Vagina (tissue), 2 donors: Measurements from ENCODE around the gene BCR. TPM values are rescaled to one million over a fixed set of nuclear protein-coding genes. Genes with fewer than 3 reads are reported as not detected.

Experiments
- DNase-seq, 2 donors: peaks; one replicate each; pipeline ENCODE4 v3.0.0-alpha.2; 2017; ENCODE audit errors: extremely low spot score in 2 of 2
- H3K27ac ChIP-seq: fragments of 200-600 bp; sonication (generic); one replicate; pipeline ENCODE4 v1.5.1; 2019
- H3K27me3 ChIP-seq: fragments of 200-600 bp; sonication (generic); one replicate; pipeline ENCODE4 v1.5.1; 2019
- H3K36me3 ChIP-seq, 2 donors: fragments of 200-600 bp; sonication (generic); one replicate each; pipeline ENCODE4 v1.5.1; 2017 to 2019
- H3K4me1 ChIP-seq: fragments of 200-600 bp; sonication (generic); one replicate; pipeline ENCODE4 v1.5.1; 2019
- H3K4me3 ChIP-seq, 2 donors: fragments of 200-600 bp; sonication (generic); 1 replicate in 1 of 2; 2 replicates in 1 of 2; pipeline ENCODE4 v1.5.1; 2016 to 2019
- H3K9me3 ChIP-seq: fragments of 200-600 bp; sonication (generic); one replicate; pipeline ENCODE4 v1.5.1; 2019
- POLR2A ChIP-seq, 2 donors: fragments of 450-650 bp; IDR thresholded peaks; one replicate each; pipeline ENCODE4 v1.6.1; 2017; ENCODE audit warnings: antibody characterized with exemption in 2 of 2, mild to moderate bottlenecking in 2 of 2, moderate library complexity in 2 of 2
- POLR2AphosphoS5 ChIP-seq, 2 donors: sonication (generic); formaldehyde crosslinking; IDR thresholded peaks; one replicate each; pipeline ENCODE4 v1.9.0; 2017; ENCODE audit warnings: antibody characterized with exemption in 2 of 2, mild to moderate bottlenecking in 2 of 2, low read depth in 1 of 2; ENCODE audit not compliant: insufficient read depth in 1 of 2
- intact Hi-C: fragments of 100-400 bp; cut with DNase I; formaldehyde crosslinking; loops from one replicate; pipeline ENCODE4 v1.15.1; 2023
- total RNA-seq: library from RNA; depleted of rRNA; stranded (reverse); fragments of >200 nt; gene quantifications from one replicate; pipeline ENCODE4 v1.2.3, GENCODE V29; 2016
- TF ChIP-seq, protein P1 (sequence below), 3 experiments: fragments of 450-650 bp in 2 of 3; fragments of 200-600 bp in 1 of 3; sonication (generic) in 1 of 3; IDR thresholded peaks; one replicate each; pipeline ENCODE4 v1.5.1; 2017 to 2019; ENCODE audit warnings: antibody characterized with exemption in 3 of 3, mild to moderate bottlenecking in 2 of 3, moderate library complexity in 2 of 3

The BCR gene
- total RNA-seq, 1 donor from 2014 or later = 52.5 TPM

DNA sequence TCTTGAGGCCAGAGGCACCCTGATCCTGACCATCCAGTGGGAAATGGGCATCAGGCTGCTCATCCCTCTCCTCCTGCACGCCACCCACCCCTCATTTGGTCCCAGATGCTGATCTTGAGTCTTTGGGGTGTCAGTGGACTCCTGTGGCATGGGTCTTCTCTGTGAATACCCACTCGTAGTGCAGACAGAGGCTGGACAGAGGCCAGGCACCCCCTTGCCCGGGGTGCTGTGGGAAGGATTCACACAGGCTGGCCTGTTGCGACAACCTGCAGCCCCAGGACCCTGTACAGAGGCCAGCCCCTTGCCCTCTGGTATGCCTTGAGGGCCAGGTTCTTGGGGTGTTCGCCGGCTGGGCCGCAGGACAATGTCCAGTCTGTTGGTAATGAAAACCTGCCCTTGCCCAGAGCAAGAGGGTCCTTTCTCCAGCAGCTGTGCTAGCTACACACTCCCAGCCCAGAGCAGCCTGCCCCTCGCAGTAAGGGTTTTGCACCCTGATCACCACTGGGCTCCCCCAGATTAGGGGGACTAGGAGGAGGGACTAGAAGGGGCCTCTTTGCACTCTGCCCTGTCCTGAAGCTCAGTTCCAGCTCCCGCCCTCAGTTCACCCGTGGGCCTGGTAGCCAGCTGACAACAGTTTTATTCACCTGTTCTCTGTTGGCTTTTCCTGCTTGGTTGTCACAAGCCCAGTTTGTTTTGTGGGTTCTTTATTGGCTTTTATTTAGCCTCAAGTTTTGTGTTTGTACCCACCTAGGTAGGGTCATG, 76.0 kb downstream of the BCR start:
- no peak for TF ChIP-seq POLR2AphosphoS5 (IDR thresholded peaks at IDR 0.05; ENCODE audit: insufficient read depth in 1 of 2, low read depth in 1 of 2)
- TF ChIP-seq, protein P1, sequence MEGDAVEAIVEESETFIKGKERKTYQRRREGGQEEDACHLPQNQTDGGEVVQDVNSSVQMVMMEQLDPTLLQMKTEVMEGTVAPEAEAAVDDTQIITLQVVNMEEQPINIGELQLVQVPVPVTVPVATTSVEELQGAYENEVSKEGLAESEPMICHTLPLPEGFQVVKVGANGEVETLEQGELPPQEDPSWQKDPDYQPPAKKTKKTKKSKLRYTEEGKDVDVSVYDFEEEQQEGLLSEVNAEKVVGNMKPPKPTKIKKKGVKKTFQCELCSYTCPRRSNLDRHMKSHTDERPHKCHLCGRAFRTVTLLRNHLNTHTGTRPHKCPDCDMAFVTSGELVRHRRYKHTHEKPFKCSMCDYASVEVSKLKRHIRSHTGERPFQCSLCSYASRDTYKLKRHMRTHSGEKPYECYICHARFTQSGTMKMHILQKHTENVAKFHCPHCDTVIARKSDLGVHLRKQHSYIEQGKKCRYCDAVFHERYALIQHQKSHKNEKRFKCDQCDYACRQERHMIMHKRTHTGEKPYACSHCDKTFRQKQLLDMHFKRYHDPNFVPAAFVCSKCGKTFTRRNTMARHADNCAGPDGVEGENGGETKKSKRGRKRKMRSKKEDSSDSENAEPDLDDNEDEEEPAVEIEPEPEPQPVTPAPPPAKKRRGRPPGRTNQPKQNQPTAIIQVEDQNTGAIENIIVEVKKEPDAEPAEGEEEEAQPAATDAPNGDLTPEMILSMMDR (IDR thresholded peaks at IDR 0.05) = no peak
- TF ChIP-seq POLR2A (IDR thresholded peaks at IDR 0.05) = no peak
- Histone ChIP-seq H3K4me3 (no peak overlapping the region), H3K36me3 (peaks cover 0 to 14% of the 10 kb centered on the region in 2 donors), H3K9me3 (no peaks in the 10 kb centered on the region), H3K4me1 (peaks cover 39% of the 10 kb centered on the region), H3K27me3 (no peaks in the 10 kb centered on the region), H3K27ac (peak overlapping the region; percentile 85)
- intact Hi-C loops = no loop called here
- no peak for DNase-seq

DNA sequence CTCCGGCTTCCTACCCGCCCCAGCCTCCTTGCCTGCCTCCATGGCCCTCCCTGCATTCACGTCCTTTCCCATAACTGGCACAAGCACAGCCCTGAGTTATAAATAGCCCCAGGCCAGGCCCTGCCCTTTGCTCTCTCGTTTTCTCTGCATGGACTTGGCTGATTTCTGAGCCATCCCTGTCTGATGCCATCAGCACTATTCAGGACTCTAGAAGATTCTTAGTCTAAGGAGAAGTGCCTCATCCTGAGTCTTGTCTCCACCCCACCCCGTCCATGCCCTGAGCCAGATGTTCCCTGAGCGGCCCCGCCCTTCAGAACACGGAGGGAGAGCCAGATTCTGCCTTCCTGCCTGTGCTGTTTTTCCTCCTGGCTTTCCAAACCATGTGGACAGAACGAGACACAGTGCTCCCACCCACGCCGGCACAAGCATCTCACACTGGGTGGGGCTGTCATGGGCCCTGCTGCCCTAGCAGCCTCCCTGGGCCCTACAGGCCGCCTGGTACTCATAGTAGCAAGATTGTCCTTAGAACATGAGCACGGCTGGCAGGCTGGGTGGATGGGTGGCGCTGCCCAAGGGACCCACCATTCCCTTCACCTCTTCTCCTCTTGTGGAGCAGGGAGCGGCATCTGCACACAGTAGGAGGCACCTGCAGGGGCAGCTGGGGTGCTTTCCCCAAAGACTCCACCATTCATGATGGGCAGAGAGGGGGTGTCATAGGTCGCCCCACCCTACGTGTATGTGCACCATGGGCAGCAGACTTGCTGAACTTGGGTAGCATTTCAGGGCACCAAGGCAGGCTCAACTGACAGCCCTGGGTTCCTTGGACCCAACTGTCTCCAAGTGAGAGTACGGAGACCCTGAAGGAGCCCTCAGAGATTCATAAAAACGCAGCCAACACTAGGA, 76.9 kb downstream of the BCR start:
- Histone ChIP-seq H3K4me1 (peaks cover 39% of the 10 kb centered on the region), H3K27ac (peak overlapping the region; percentile 85), H3K36me3 (peaks cover 0 to 21% of the 10 kb centered on the region in 2 donors), H3K9me3 (no peaks in the 10 kb centered on the region), H3K27me3 (no peaks in the 10 kb centered on the region), H3K4me3 (no peak overlapping the region)
- intact Hi-C loops = no loop called here
- peak; percentile 60 to 88 for TF ChIP-seq POLR2AphosphoS5 (IDR thresholded peaks at IDR 0.05; ENCODE audit: insufficient read depth in 1 of 2, low read depth in 1 of 2)
- TF ChIP-seq, protein P1 (IDR thresholded peaks at IDR 0.05) = no peak
- no peak for DNase-seq

DNA sequence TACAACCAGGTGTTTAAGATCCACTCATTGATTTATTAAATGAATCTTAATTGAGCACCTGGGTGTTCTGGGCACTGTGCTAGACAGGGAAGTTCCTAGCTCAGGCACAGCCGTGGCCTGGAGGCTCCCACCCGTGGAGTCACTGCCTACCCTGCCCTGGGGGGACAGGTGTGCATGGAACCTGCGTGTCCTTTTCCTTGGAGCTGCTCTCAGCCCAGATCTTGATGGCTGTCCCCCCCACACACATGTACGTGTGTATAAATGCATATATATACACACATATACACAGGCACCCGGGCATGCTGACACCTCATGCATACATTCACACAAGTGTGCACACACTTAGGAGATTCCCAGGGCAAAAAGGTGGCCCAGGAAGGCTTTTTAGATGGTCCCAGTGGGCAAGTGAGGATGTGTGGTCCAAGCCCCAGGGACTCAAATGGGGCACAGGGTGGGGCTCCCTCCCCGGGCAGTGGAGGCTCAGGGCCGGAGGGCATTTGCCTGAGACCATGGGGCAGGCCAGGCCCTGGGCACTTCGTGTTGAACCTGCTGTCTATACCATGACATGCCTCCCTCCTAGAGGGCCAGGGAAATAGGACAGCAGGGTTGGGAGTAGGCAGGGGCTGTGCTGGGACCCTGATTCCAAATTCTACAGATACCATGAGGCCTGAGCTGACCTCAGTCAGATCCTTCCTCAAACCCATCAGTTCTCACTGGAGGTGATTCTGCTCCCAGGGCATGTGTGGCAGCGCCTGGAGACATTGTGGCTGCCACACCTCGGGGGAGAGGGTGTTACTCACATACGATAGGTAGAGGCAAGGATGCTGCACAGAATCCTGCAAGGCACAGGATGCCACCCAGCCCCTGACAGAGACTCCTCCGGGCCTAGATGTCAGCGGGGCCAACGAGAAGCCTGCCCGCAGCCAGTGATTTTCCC, 77.8 kb downstream of the BCR start:
- TF ChIP-seq POLR2A (IDR thresholded peaks at IDR 0.05) = no peak
- TF ChIP-seq POLR2AphosphoS5 (IDR thresholded peaks at IDR 0.05; ENCODE audit: insufficient read depth in 1 of 2, low read depth in 1 of 2) = no peak
- TF ChIP-seq, protein P1 (IDR thresholded peaks at IDR 0.05) = no peak
- Histone ChIP-seq H3K27ac (peak overlapping the region; percentile 85), H3K9me3 (no peaks in the 10 kb centered on the region), H3K36me3 (peaks cover 0 to 21% of the 10 kb centered on the region in 2 donors), H3K4me1 (peaks cover 39% of the 10 kb centered on the region), H3K27me3 (no peaks in the 10 kb centered on the region), H3K4me3 (no peak overlapping the region)
- DNase-seq = no peak
- intact Hi-C loops = no loop called here

DNA sequence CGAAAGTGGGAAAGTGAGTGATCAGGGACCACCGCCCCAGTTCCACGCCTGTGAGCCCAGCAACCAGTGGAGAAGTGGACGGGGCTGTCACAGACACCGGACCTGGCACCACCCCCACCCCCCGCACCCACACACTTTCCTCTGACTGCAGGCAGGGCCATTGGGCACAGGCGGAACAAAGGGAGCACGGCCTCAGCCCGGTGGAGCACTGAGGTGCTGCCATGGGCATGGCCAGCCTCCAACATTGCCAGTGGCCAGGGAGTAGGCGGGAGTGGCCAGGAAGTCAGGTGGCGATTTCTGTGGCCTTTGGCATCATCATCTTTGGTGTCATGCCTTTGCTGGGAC, 78.5 kb downstream of the BCR start:
- H3K27me3 ChIP-seq = no peaks in the 10 kb centered on the region
- H3K9me3 ChIP-seq = no peaks in the 10 kb centered on the region
- peak overlapping the region; percentile 85 for H3K27ac ChIP-seq
- H3K4me3 ChIP-seq = no peak overlapping the region
- intact Hi-C loops = no loop called here
- DNase-seq = no peak
- H3K4me1 ChIP-seq = peaks cover 39% of the 10 kb centered on the region
- peaks cover 0 to 26% of the 10 kb centered on the region in 2 donors for H3K36me3 ChIP-seq
- TF ChIP-seq POLR2AphosphoS5 (IDR thresholded peaks at IDR 0.05; ENCODE audit: insufficient read depth in 1 of 2, low read depth in 1 of 2) = no peak
- no peak for TF ChIP-seq POLR2A (IDR thresholded peaks at IDR 0.05)
- TF ChIP-seq, protein P1 (IDR thresholded peaks at IDR 0.05) = no peak
